GM18951 (cell line): Measurements from ENCODE around the gene RASA3.

Source experiments
- POLR2A ChIP-seq: IDR thresholded peaks from 4 replicates; pipeline ENCODE4 v1.6.1; 2011; ENCODE audit warnings: mild to moderate bottlenecking; ENCODE audit not compliant: insufficient read length, insufficient read depth; ENCODE audit errors: extremely low read depth
- in situ Hi-C: fragments of 300-500 bp; cut with MboI; formaldehyde crosslinking; loops from one replicate; pipeline ENCODE4 v1.12.0; 2022; ENCODE audit warnings: low sequenced_read_pairs, mixed read lengths, inconsistent platforms; ENCODE audit not compliant: unreplicated experiment

RASA3 gene

GRCh38 chr13:114064450-114065140 is 67.8 kb downstream of the RASA3 start:
- in situ Hi-C loops, result no loop called here
- no peak for TF ChIP-seq POLR2A

- in situ Hi-C loops, result no loop called here
- TF ChIP-seq POLR2A, result no peak
Measured at GRCh38 chr13:114063545-114064449, 68.6 kb downstream of the RASA3 start.

GRCh38 chr13:114062754-114063153 is 69.7 kb downstream of the RASA3 start:
- TF ChIP-seq POLR2A, result no peak
- in situ Hi-C loops, result no loop called here

GRCh38 chr13:114062341-114062740 is 70.1 kb downstream of the RASA3 start:
- TF ChIP-seq POLR2A, result no peak
- in situ Hi-C loops, result no loop called here

- no peak for TF ChIP-seq POLR2A
- in situ Hi-C loops, result no loop called here
Measured at GRCh38 chr13:114061744-114062143, 70.7 kb downstream of the RASA3 start.

DNA sequence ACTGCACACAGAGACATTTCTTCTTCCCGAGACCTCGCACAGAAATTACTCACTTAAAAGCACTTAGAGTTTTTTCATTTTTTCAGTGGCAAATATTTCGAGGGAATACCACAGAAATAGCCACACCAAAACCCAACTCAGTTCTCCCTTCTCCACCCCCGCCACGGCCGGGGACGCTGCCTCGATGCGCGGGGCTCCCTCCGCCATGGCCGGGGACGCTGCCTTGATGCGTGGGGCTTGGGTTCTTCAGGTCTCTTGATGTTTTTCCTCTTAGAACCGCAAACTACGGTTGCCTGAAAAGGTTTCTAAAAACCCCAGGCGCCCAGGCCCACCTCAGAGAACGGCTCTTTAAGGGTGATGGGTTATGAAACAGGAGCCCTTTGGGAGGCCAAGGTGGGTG is 71.4 kb downstream of the RASA3 start:
- in situ Hi-C loops, result no loop called here

DNA sequence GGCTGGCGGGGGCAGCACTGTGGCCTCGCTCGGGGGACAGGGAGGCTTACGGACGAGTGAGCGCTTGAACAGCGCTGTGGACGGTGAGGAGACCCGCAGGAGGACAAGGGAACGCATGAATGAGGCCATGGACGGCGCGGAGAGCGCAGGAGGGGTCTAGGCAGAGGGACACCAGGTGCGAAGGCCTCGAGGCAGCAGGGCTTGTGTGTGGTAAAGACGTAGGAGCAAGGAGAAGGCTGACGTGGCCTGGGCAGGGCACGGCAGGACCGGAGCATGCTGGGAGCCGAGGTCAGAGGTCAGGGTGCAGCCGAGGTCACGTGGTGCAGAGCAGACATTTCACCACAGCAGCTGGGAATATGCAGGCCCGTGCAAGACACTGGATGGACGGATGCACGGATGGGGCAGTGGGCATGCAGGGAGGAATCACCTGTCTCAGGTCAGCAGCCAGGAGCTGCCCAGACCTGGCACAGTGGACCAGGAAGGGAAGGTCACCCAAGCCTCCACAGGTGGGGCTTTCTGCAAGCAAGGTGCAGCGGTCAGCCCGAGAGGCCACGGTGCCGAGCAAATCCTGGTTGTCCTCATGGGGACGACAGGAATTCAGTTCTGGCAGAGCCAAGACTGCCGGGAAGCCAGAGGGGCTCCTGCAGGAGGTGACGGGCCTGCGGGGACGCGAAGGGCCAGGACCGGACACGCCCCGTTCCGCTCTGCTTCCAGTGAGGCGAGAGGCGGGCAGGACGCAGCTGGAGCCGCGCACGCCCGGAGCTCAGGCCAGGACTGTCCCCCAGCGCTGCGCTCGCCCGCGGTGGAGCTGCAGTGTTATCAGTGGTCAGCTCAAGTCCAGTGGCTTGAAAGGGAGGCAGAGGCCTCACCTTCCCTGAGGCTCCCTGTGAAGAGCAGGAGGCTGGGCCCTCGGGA is 72.2 kb downstream of the RASA3 start:
- TF ChIP-seq POLR2A, result no peak
- in situ Hi-C loops, result no loop called here

More for the DNA sequence above, 71.4 kb downstream of the RASA3 start:
- no peak for TF ChIP-seq POLR2A

GRCh38 chr13:114059428-114059827 is 73.0 kb downstream of the RASA3 start:
- no peak for TF ChIP-seq POLR2A
- in situ Hi-C loops, result no loop called here

GRCh38 chr13:114058051-114058867 is 74.2 kb downstream of the RASA3 start:
- in situ Hi-C loops, result no loop called here

DNA sequence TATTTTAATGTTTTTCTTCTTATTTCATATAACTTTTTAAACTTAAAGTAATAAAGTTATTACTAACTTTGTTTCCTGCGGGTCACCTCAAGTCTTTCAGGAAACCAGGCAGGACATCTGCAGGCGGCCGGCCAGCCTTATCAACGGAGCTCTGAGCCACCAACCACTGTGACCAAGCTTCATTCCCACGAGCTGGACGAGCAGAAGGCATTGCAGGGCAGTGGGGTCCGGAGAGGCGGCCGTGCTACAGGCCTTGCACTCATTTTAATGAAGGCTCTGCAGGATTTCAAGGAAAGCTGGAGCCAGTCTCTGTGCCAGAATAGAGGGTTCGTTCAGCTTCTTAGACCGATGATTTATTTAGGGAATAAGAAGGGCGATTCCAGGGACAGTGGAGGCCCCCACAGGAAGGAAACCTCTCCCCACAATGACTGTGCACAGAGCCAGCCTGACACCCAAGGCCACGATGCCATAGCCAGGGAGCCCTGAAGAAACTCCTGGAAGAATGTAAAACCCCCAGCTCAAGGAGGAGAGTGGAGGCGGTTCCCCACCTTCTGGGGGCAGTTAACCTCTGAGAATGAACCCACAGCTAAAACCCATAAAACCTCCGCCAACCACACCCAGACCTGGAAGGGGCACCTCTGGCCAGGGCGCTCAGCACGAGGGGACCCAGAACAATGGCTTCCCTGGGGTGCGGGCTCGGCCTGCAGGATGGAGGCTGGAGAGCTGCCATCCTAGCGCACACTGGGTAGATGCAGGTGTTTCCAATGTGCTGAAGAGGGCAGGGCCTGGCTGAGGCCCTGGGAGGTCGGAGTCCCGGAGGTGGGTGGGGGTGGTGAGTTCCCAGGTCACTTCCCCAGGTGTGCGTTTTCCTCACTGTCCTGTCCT is 75.0 kb downstream of the RASA3 start:
- no peak for TF ChIP-seq POLR2A
- in situ Hi-C loops, result no loop called here

More at GRCh38 chr13:114058051-114058867, 74.2 kb downstream of the RASA3 start:
- TF ChIP-seq POLR2A, result no peak
